ENCODE measurements around the gene CCDC201. TPM values are rescaled to one million over a fixed set of nuclear protein-coding genes. Genes with fewer than 3 reads are reported as not detected.
"Not testable (repeated sequence)": the region's sequence is repeated elsewhere in the genome, so short reads cannot be mapped to it uniquely, and the experiment has no call there.

The CCDC201 gene
- total and polyA plus RNA-seq, 2 of the 8 experiments (the other 6 are each of a cell fraction or from before 2014, with no cell fraction given) = not detected

DNA sequence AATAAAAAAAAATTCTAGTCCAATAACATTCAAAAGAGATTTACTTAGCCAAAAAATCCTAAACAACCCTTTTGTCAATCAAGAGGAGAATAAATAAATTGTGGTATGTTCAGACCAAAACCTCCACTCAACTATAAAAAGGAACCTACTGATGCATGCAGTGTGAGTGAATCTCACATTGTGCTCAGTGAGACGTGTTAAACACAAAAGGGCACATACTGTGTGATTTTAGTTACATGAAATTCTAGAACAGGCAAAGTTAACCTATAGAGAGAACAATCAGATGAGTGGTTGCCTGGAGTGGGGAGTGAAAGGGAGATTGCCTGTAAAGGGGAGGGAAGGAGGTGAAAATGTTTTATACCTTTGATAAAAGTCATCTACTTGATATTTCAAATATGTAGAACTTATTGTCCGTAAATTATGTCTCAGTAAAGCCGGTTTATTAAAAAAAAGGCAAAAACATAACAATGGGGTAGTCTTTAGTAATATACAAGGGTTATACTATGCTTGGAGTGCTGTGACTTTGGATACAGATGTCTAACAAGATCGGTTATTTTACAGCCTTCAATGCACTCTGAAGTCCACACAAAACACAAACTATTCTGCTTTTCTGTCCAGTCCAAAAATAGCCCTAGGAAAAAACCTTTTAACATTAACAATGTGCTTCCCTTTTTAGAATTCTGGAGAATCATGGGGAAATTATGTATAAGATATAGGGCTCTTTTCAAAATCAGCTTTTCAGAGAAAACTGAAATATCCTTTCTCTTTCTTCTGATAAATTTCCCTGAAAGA, 30.8 kb downstream of the CCDC201 start:
- H4K91ac ChIP-seq (replicated peaks; ENCODE audit: insufficient read length, low read length); H3K23ac ChIP-seq (ENCODE audit: insufficient read length); POLR2A ChIA-PET (ENCODE audit: partially characterized antibody); H3K4me1 ChIP-seq (replicated peaks in 1 of 4; ENCODE audit: control insufficient read depth in 3 of 4, insufficient read depth in 4 of 4, low read length in 3 of 4); H3K23me2 ChIP-seq (ENCODE audit: low read depth, low read length); H2BK12ac ChIP-seq (ENCODE audit: low read depth, low read length); H4K5ac ChIP-seq (ENCODE audit: insufficient read length, low read depth, low read length); H3K9ac ChIP-seq (replicated peaks in 1 of 4; ENCODE audit: extremely low read depth in 1 of 4, low read depth in 3 of 4, low read length in 3 of 4); H2BK5ac ChIP-seq (ENCODE audit: low read depth, low read length); H3K14ac ChIP-seq (ENCODE audit: insufficient read length); CTCF ChIA-PET (ENCODE audit: partially characterized antibody); H2BK120ac ChIP-seq (replicated peaks; ENCODE audit: low read depth, low read length); H3K27ac ChIP-seq (ENCODE audit: low read depth, low read length); H4K20me1 ChIP-seq (replicated peaks in 1 of 2; ENCODE audit: control insufficient read depth in 1 of 2, insufficient read depth in 2 of 2, low read length in 2 of 2); H3K4ac ChIP-seq (replicated peaks; ENCODE audit: insufficient read length, low read depth, low read length); H3K9me3 ChIP-seq (ENCODE audit: insufficient read depth in 2 of 2, low read depth in 1 of 2, low read length in 1 of 2); H3K56ac ChIP-seq (replicated peaks; ENCODE audit: insufficient read length, low read depth, low read length); H2AK5ac ChIP-seq (ENCODE audit: low read depth, low read length); H3K4me2 ChIP-seq (ENCODE audit: insufficient read depth in 1 of 2, low read depth in 2 of 2, low read length in 2 of 2); H3K4me3 ChIP-seq (ENCODE audit: extremely low read depth in 1 of 4, insufficient read depth in 2 of 4, low read depth in 3 of 4, low read length in 4 of 4); FAIRE-seq; H2BK20ac ChIP-seq (ENCODE audit: low read length); H3K79me2 ChIP-seq (ENCODE audit: control insufficient read depth in 1 of 2, insufficient read depth in 2 of 2, low read length in 2 of 2); H3K36me3 ChIP-seq (ENCODE audit: control insufficient read depth in 2 of 4, insufficient read depth in 4 of 4, low read length in 3 of 4); H2BK15ac ChIP-seq (ENCODE audit: low read length); H3K27me3 ChIP-seq (replicated peaks in 1 of 4; ENCODE audit: control insufficient read depth in 3 of 4, extremely low read depth in 1 of 4, insufficient read depth in 3 of 4, low read length in 3 of 4); H3K18ac ChIP-seq (ENCODE audit: extremely low read depth, low read length); H3K79me1 ChIP-seq (ENCODE audit: low read depth, low read length); DNase-seq (ENCODE audit: low read depth in 1 of 2, low spot score in 2 of 2); H4K8ac ChIP-seq (ENCODE audit: extremely low read depth, insufficient read depth, low read length); H2AFZ ChIP-seq (ENCODE audit: low read length): not testable (repeated sequence)
- WGBS, 2 experiments (ENCODE audit: extremely low coverage in 1 of 2, insufficient coverage in 1 of 2, insufficient read length in 1 of 2, insufficient replicate concordance in 2 of 2, low coverage in 1 of 2, low lambda C conversion rate in 2 of 2, missing lambda C conversion rate in 1 of 2) = 87% methylated on average over 4 of the region's 4 CpGs; no CpG with 5 or more reads in 1 of the 2 experiments

DNA sequence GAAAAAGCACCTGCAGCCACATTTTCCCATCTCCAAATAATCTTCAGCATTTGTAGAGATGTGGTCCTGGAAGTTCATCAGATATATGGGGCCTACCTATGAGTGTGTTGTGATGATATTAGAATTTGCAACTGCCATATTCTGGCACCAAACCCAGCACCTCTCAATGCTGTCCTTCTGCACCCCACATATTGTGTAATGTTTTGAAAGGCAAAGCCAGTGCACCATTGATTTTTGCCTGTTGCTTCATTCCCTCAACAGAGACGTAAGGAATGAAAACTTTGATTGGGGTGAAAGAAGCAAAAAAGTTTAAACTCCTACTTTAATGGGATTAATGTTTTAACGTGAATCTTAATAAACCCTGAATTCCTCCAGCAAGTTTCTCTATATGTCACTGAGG, 34.0 kb downstream of the CCDC201 start:
- H3K79me2 ChIP-seq (ENCODE audit: control insufficient read depth in 1 of 2, insufficient read depth in 2 of 2, low read length in 2 of 2); H4K20me1 ChIP-seq (replicated peaks in 1 of 2; ENCODE audit: control insufficient read depth in 1 of 2, insufficient read depth in 2 of 2, low read length in 2 of 2); H3K23me2 ChIP-seq (ENCODE audit: low read depth, low read length); DNase-seq (ENCODE audit: low read depth in 1 of 2, low spot score in 2 of 2); H4K91ac ChIP-seq (replicated peaks; ENCODE audit: insufficient read length, low read length); POLR2A ChIA-PET (ENCODE audit: partially characterized antibody); H3K4me3 ChIP-seq (ENCODE audit: extremely low read depth in 1 of 4, insufficient read depth in 2 of 4, low read depth in 3 of 4, low read length in 4 of 4); H2BK15ac ChIP-seq (ENCODE audit: low read length); H4K5ac ChIP-seq (ENCODE audit: insufficient read length, low read depth, low read length); H3K27ac ChIP-seq (ENCODE audit: low read depth, low read length); H2AFZ ChIP-seq (ENCODE audit: low read length); H3K27me3 ChIP-seq (replicated peaks in 1 of 4; ENCODE audit: control insufficient read depth in 3 of 4, extremely low read depth in 1 of 4, insufficient read depth in 3 of 4, low read length in 3 of 4); H3K79me1 ChIP-seq (ENCODE audit: low read depth, low read length); H2BK120ac ChIP-seq (replicated peaks; ENCODE audit: low read depth, low read length); H3K9me3 ChIP-seq (ENCODE audit: insufficient read depth in 2 of 2, low read depth in 1 of 2, low read length in 1 of 2); H2BK12ac ChIP-seq (ENCODE audit: low read depth, low read length); H3K23ac ChIP-seq (ENCODE audit: insufficient read length); CTCF ChIA-PET (ENCODE audit: partially characterized antibody); H3K36me3 ChIP-seq (ENCODE audit: control insufficient read depth in 2 of 4, insufficient read depth in 4 of 4, low read length in 3 of 4); H2BK20ac ChIP-seq (ENCODE audit: low read length); H3K4ac ChIP-seq (replicated peaks; ENCODE audit: insufficient read length, low read depth, low read length); H4K8ac ChIP-seq (ENCODE audit: extremely low read depth, insufficient read depth, low read length); H2AK5ac ChIP-seq (ENCODE audit: low read depth, low read length); H3K4me2 ChIP-seq (ENCODE audit: insufficient read depth in 1 of 2, low read depth in 2 of 2, low read length in 2 of 2); H2BK5ac ChIP-seq (ENCODE audit: low read depth, low read length); FAIRE-seq; H3K56ac ChIP-seq (replicated peaks; ENCODE audit: insufficient read length, low read depth, low read length); H3K18ac ChIP-seq (ENCODE audit: extremely low read depth, low read length); H3K4me1 ChIP-seq (replicated peaks in 1 of 4; ENCODE audit: control insufficient read depth in 3 of 4, insufficient read depth in 4 of 4, low read length in 3 of 4); H3K14ac ChIP-seq (ENCODE audit: insufficient read length); H3K9ac ChIP-seq (replicated peaks in 1 of 4; ENCODE audit: extremely low read depth in 1 of 4, low read depth in 3 of 4, low read length in 3 of 4): not testable (repeated sequence)
- 95% methylated on average over 2 of the region's 2 CpGs; no CpG with 5 or more reads in 1 of the 2 experiments for WGBS, 2 experiments (ENCODE audit: extremely low coverage in 1 of 2, insufficient coverage in 1 of 2, insufficient read length in 1 of 2, insufficient replicate concordance in 2 of 2, low coverage in 1 of 2, low lambda C conversion rate in 2 of 2, missing lambda C conversion rate in 1 of 2)

All from H1 (cell line).